Measurements from ENCODE around the gene NTRK2.

NTRK2 gene

GRCh38 chr9:84971571-84971970, 302.0 kb downstream of the NTRK2 start:
- H4K12ac ChIP-seq (ENCODE audit: low read depth, low read length), result no peak overlapping the region
- H4K8ac ChIP-seq (ENCODE audit: low read depth, low read length), result no peak overlapping the region
- H3K4me3 ChIP-seq (ENCODE audit: low read depth, low read length), result no peak overlapping the region
- no peak overlapping the region for H2BK5ac ChIP-seq (ENCODE audit: low read depth, low read length, poor library complexity)
- no peaks in the 10 kb centered on the region for H3K79me1 ChIP-seq (ENCODE audit: low read length)
- no peaks in the 10 kb centered on the region for H3K9me3 ChIP-seq (ENCODE audit: insufficient read depth, low read depth, low read length)
- no peak overlapping the region for H2AK5ac ChIP-seq (ENCODE audit: low read length)
- no peak overlapping the region for H3K27ac ChIP-seq (ENCODE audit: low read depth, low read length)
- no peak overlapping the region for H3K23ac ChIP-seq (ENCODE audit: low read length)
- H3K27me3 ChIP-seq (ENCODE audit: insufficient read depth, low read length), result no peaks in the 10 kb centered on the region
- no peak overlapping the region for H2AFZ ChIP-seq (ENCODE audit: insufficient read depth, low read length, poor library complexity)
- no peak overlapping the region for H3K14ac ChIP-seq (ENCODE audit: low read length)
- H3K9ac ChIP-seq (ENCODE audit: low read length), result no peak overlapping the region
- no peak overlapping the region for H2BK12ac ChIP-seq (ENCODE audit: low read length)
- no peak overlapping the region for H2BK120ac ChIP-seq (ENCODE audit: insufficient read depth, low read length, poor library complexity)
- H4K91ac ChIP-seq (ENCODE audit: low read depth, low read length), result no peak overlapping the region
- H3K4me1 ChIP-seq (ENCODE audit: control insufficient read depth in 1 of 2, insufficient read depth in 2 of 2, low read length in 2 of 2), result no peaks in the 10 kb centered on the region
- H3K4me2 ChIP-seq (ENCODE audit: low read length), result no peak overlapping the region
- no peaks in the 10 kb centered on the region for H3K36me3 ChIP-seq (ENCODE audit: control insufficient read depth in 1 of 2, insufficient read depth in 2 of 2, low read length in 2 of 2)
- H3K4ac ChIP-seq (ENCODE audit: low read depth, low read length), result no peak overlapping the region
- H3K18ac ChIP-seq (ENCODE audit: low read length), result no peak overlapping the region
- H3K79me2 ChIP-seq (ENCODE audit: control insufficient read depth, insufficient read depth, low read length, poor library complexity), result no peaks in the 10 kb centered on the region
- no peak for DNase-seq

- Histone ChIP-seq H4K91ac (ENCODE audit: low read depth, low read length) (no peak overlapping the region), H2AFZ (ENCODE audit: insufficient read depth, low read length, poor library complexity) (no peak overlapping the region)
Measured at GRCh38 chr9:84974258-84974657, 304.7 kb downstream of the NTRK2 start.

GRCh38 chr9:84974855-84975254, 305.3 kb downstream of the NTRK2 start:
- Histone ChIP-seq H2BK12ac (ENCODE audit: low read length) (no peak overlapping the region), H3K79me1 (ENCODE audit: low read length) (no peaks in the 10 kb centered on the region), H2BK5ac (ENCODE audit: low read depth, low read length, poor library complexity) (no peak overlapping the region), H2BK120ac (ENCODE audit: insufficient read depth, low read length, poor library complexity) (no peak overlapping the region), H3K4me1 (ENCODE audit: control insufficient read depth in 1 of 2, insufficient read depth in 2 of 2, low read length in 2 of 2) (no peaks in the 10 kb centered on the region), H4K91ac (ENCODE audit: low read depth, low read length) (no peak overlapping the region), H3K4me3 (ENCODE audit: low read depth, low read length) (no peak overlapping the region), H3K14ac (ENCODE audit: low read length) (no peak overlapping the region), H3K4ac (ENCODE audit: low read depth, low read length) (no peak overlapping the region), H2AK5ac (ENCODE audit: low read length) (no peak overlapping the region), H2AFZ (ENCODE audit: insufficient read depth, low read length, poor library complexity) (no peak overlapping the region), H3K18ac (ENCODE audit: low read length) (no peak overlapping the region), H3K79me2 (ENCODE audit: control insufficient read depth, insufficient read depth, low read length, poor library complexity) (no peaks in the 10 kb centered on the region), H3K4me2 (ENCODE audit: low read length) (no peak overlapping the region), H4K12ac (ENCODE audit: low read depth, low read length) (no peak overlapping the region), H3K9ac (ENCODE audit: low read length) (no peak overlapping the region), H3K9me3 (ENCODE audit: insufficient read depth, low read depth, low read length) (no peaks in the 10 kb centered on the region), H3K23ac (ENCODE audit: low read length) (no peak overlapping the region), H3K27ac (ENCODE audit: low read depth, low read length) (no peak overlapping the region), H3K36me3 (ENCODE audit: control insufficient read depth in 1 of 2, insufficient read depth in 2 of 2, low read length in 2 of 2) (no peaks in the 10 kb centered on the region), H3K27me3 (ENCODE audit: insufficient read depth, low read length) (no peaks in the 10 kb centered on the region), H4K8ac (ENCODE audit: low read depth, low read length) (no peak overlapping the region)
- WGBS (ENCODE audit: extremely low coverage, insufficient coverage, insufficient read length), result no CpG with 5 or more reads among the region's 5 CpGs
- DNase-seq, result no peak

More at GRCh38 chr9:84974258-84974657, 304.7 kb downstream of the NTRK2 start:
- WGBS (ENCODE audit: extremely low coverage, insufficient coverage, insufficient read length), result no CpG with 5 or more reads among the region's 1 CpG
- no peak for DNase-seq
- Histone ChIP-seq H3K9me3 (ENCODE audit: insufficient read depth, low read depth, low read length) (no peaks in the 10 kb centered on the region), H3K4me3 (ENCODE audit: low read depth, low read length) (no peak overlapping the region), H2AK5ac (ENCODE audit: low read length) (no peak overlapping the region), H3K23ac (ENCODE audit: low read length) (no peak overlapping the region), H3K4ac (ENCODE audit: low read depth, low read length) (no peak overlapping the region), H3K4me2 (ENCODE audit: low read length) (no peak overlapping the region), H2BK120ac (ENCODE audit: insufficient read depth, low read length, poor library complexity) (no peak overlapping the region), H4K8ac (ENCODE audit: low read depth, low read length) (no peak overlapping the region), H4K12ac (ENCODE audit: low read depth, low read length) (no peak overlapping the region), H3K79me2 (ENCODE audit: control insufficient read depth, insufficient read depth, low read length, poor library complexity) (no peaks in the 10 kb centered on the region), H3K27ac (ENCODE audit: low read depth, low read length) (no peak overlapping the region), H3K18ac (ENCODE audit: low read length) (no peak overlapping the region), H2BK5ac (ENCODE audit: low read depth, low read length, poor library complexity) (no peak overlapping the region), H3K27me3 (ENCODE audit: insufficient read depth, low read length) (no peaks in the 10 kb centered on the region), H3K36me3 (ENCODE audit: control insufficient read depth in 1 of 2, insufficient read depth in 2 of 2, low read length in 2 of 2) (no peaks in the 10 kb centered on the region), H3K79me1 (ENCODE audit: low read length) (no peaks in the 10 kb centered on the region), H2BK12ac (ENCODE audit: low read length) (no peak overlapping the region), H3K14ac (ENCODE audit: low read length) (no peak overlapping the region), H3K4me1 (ENCODE audit: control insufficient read depth in 1 of 2, insufficient read depth in 2 of 2, low read length in 2 of 2) (no peaks in the 10 kb centered on the region), H3K9ac (ENCODE audit: low read length) (no peak overlapping the region)

GRCh38 chr9:84975926-84976325, 306.4 kb downstream of the NTRK2 start:
- no peak overlapping the region for H3K14ac ChIP-seq (ENCODE audit: low read length)
- no peak overlapping the region for H3K23ac ChIP-seq (ENCODE audit: low read length)
- no peak overlapping the region for H3K9ac ChIP-seq (ENCODE audit: low read length)

More at GRCh38 chr9:84975926-84976325, 306.4 kb downstream of the NTRK2 start:
- no peak overlapping the region for H4K8ac ChIP-seq (ENCODE audit: low read depth, low read length)
- H3K36me3 ChIP-seq (ENCODE audit: control insufficient read depth in 1 of 2, insufficient read depth in 2 of 2, low read length in 2 of 2), result no peaks in the 10 kb centered on the region
- H3K27ac ChIP-seq (ENCODE audit: low read depth, low read length), result no peak overlapping the region
- no CpG with 5 or more reads among the region's 2 CpGs for WGBS (ENCODE audit: extremely low coverage, insufficient coverage, insufficient read length)
- H2BK12ac ChIP-seq (ENCODE audit: low read length), result no peak overlapping the region
- no peaks in the 10 kb centered on the region for H3K79me1 ChIP-seq (ENCODE audit: low read length)
- H3K79me2 ChIP-seq (ENCODE audit: control insufficient read depth, insufficient read depth, low read length, poor library complexity), result no peaks in the 10 kb centered on the region
- H4K91ac ChIP-seq (ENCODE audit: low read depth, low read length), result no peak overlapping the region
- DNase-seq, result no peak
- no peaks in the 10 kb centered on the region for H3K4me1 ChIP-seq (ENCODE audit: control insufficient read depth in 1 of 2, insufficient read depth in 2 of 2, low read length in 2 of 2)
- no peak overlapping the region for H2AK5ac ChIP-seq (ENCODE audit: low read length)
- H4K12ac ChIP-seq (ENCODE audit: low read depth, low read length), result no peak overlapping the region
- no peak overlapping the region for H3K4me2 ChIP-seq (ENCODE audit: low read length)
- no peak overlapping the region for H2BK120ac ChIP-seq (ENCODE audit: insufficient read depth, low read length, poor library complexity)
- no peak overlapping the region for H2BK5ac ChIP-seq (ENCODE audit: low read depth, low read length, poor library complexity)
- no peak overlapping the region for H3K4me3 ChIP-seq (ENCODE audit: low read depth, low read length)
- no peak overlapping the region for H2AFZ ChIP-seq (ENCODE audit: insufficient read depth, low read length, poor library complexity)
- H3K27me3 ChIP-seq (ENCODE audit: insufficient read depth, low read length), result no peaks in the 10 kb centered on the region
- no peaks in the 10 kb centered on the region for H3K9me3 ChIP-seq (ENCODE audit: insufficient read depth, low read depth, low read length)
- H3K4ac ChIP-seq (ENCODE audit: low read depth, low read length), result no peak overlapping the region
- H3K18ac ChIP-seq (ENCODE audit: low read length), result no peak overlapping the region

All from trophoblast cell (in vitro differentiated cells and primary cell).